GM23338 (cell line): Measurements from ENCODE around the gene ATG9A. TPM values are rescaled to one million over a fixed set of nuclear protein-coding genes. Genes with fewer than 3 reads are reported as not detected.
"Not testable (repeated sequence)": the region's sequence is repeated elsewhere in the genome, so short reads cannot be mapped to it uniquely, and the experiment has no call there.

Experiments used
- ATAC-seq: fragments of 200-7000 bp; cut with Tn5 transposase; 3 replicates; pipeline ENCODE4 v1.9.1; 2020
- DNase-seq: peaks from one replicate; pipeline ENCODE4 v3.0.0-alpha.2; 2015; ENCODE audit warnings: low spot score
- H2AFZ ChIP-seq: fragments of 200-600 bp; sonication (generic); 2 replicates; pipeline ENCODE4 v1.8.0; 2016; ENCODE audit warnings: antibody characterized with exemption, mild to moderate bottlenecking, moderate library complexity
- H3F3A ChIP-seq: fragments of 200-600 bp; sonication (generic); replicated peaks from 2 replicates; pipeline ENCODE4 v1.8.0; 2017; ENCODE audit warnings: antibody characterized with exemption, mixed run types, low read depth
- H3K27ac ChIP-seq: fragments of 200-600 bp; sonication (generic); 2 replicates; pipeline ENCODE4 v1.6.1; 2016; ENCODE audit warnings: low read depth
- H3K27me3 ChIP-seq: fragments of 200-600 bp; sonication (generic); 2 replicates; pipeline ENCODE4 v1.8.0; 2016; ENCODE audit warnings: mild to moderate bottlenecking, mixed run types, moderate library complexity; ENCODE audit not compliant: insufficient read depth
- H3K36me3 ChIP-seq: fragments of 200-600 bp; sonication (generic); 2 replicates; pipeline ENCODE4 v1.8.0; 2016; ENCODE audit warnings: mild to moderate bottlenecking; ENCODE audit not compliant: insufficient read depth
- H3K4me1 ChIP-seq: fragments of 200-600 bp; sonication (generic); 2 replicates; pipeline ENCODE4 v1.8.0; 2016; ENCODE audit warnings: mild to moderate bottlenecking, moderate library complexity; ENCODE audit not compliant: insufficient read depth
- H3K4me2 ChIP-seq: fragments of 200-600 bp; sonication (generic); 2 replicates; pipeline ENCODE4 v1.7.1; 2017; ENCODE audit warnings: mixed run types
- H3K4me3 ChIP-seq: fragments of 200-600 bp; sonication (generic); 2 replicates; pipeline ENCODE4 v1.6.1; 2016; ENCODE audit warnings: mixed run types
- H3K79me2 ChIP-seq: fragments of 200-600 bp; sonication (generic); replicated peaks from 2 replicates; pipeline ENCODE4 v1.8.0; 2017; ENCODE audit warnings: mild to moderate bottlenecking; ENCODE audit not compliant: insufficient read depth
- H3K9me2 ChIP-seq: fragments of 200-600 bp; sonication (generic); 2 replicates; pipeline ENCODE4 v1.8.0; 2017; ENCODE audit not compliant: insufficient read depth
- H4K20me1 ChIP-seq: fragments of 200-600 bp; sonication (generic); replicated peaks from 2 replicates; pipeline ENCODE4 v1.8.0; 2017; ENCODE audit warnings: mild to moderate bottlenecking; ENCODE audit not compliant: insufficient read depth
- H3K27ac Mint-ChIP-seq: 2 replicates; pipeline ENCODE4 v1.8.0; 2020; ENCODE audit warnings: inconsistent platforms, mild to moderate bottlenecking, moderate library complexity, mixed read lengths
- H3K27me3 Mint-ChIP-seq: 3 replicates; pipeline ENCODE4 v1.8.0; 2022; ENCODE audit warnings: low read depth, mild to moderate bottlenecking, moderate library complexity, mixed read lengths, inconsistent platforms; ENCODE audit not compliant: insufficient read depth, poor library complexity
- H3K36me3 Mint-ChIP-seq: 3 replicates; pipeline ENCODE4 v1.8.0; 2021; ENCODE audit warnings: low read depth, mild to moderate bottlenecking, inconsistent platforms, moderate library complexity, mixed read lengths
- H3K4me1 Mint-ChIP-seq: 3 replicates; pipeline ENCODE4 v1.8.0; 2020; ENCODE audit warnings: mild to moderate bottlenecking, inconsistent platforms, mixed read lengths
- H3K4me3 Mint-ChIP-seq: 3 replicates; pipeline ENCODE4 v1.8.0; 2021; ENCODE audit warnings: moderate library complexity, mild to moderate bottlenecking, inconsistent platforms, mixed read lengths
- H3K9me3 Mint-ChIP-seq: 3 replicates; pipeline ENCODE4 v1.8.0; 2020; ENCODE audit warnings: moderate library complexity, mild to moderate bottlenecking, inconsistent platforms, mixed read lengths
- EZH2 ChIP-seq: fragments of 200-600 bp; sonication (generic); IDR thresholded peaks from one replicate; pipeline ENCODE4 v1.8.0; 2017; ENCODE audit warnings: antibody characterized with exemption, mild to moderate bottlenecking, low read depth; ENCODE audit not compliant: unreplicated experiment
- POLR2AphosphoS5 ChIP-seq: IDR thresholded peaks from 2 replicates; pipeline ENCODE4 v1.6.1; 2016; ENCODE audit warnings: antibody characterized with exemption, low read depth
- polyA plus RNA-seq: library from polyadenylated mRNA; unstranded; fragments of >200 nt; fragmentation: Nextera tagmentation; extraction: Ambion mirVana; gene quantifications from 2 replicates; pipeline ENCODE4 v1.2.1, GENCODE V29; 2016
- total RNA-seq: library from RNA; depleted of rRNA; stranded (reverse); fragments of >200 nt; shearing (Covaris generic); gene quantifications from 2 replicates; pipeline ENCODE4 v1.2.3, GENCODE V29; 2014
- TF ChIP-seq, protein P1 (sequence below): fragments of 250-450 bp; sonication (Bioruptor Pico); IDR thresholded peaks from 2 replicates; pipeline ENCODE4 v1.5.0; 2020; ENCODE audit warnings: mild to moderate bottlenecking, moderate library complexity

The ATG9A gene
- total and polyA plus RNA-seq, 2 experiments from 2014 or later = 20.7 to 54.2 TPM

DNA sequence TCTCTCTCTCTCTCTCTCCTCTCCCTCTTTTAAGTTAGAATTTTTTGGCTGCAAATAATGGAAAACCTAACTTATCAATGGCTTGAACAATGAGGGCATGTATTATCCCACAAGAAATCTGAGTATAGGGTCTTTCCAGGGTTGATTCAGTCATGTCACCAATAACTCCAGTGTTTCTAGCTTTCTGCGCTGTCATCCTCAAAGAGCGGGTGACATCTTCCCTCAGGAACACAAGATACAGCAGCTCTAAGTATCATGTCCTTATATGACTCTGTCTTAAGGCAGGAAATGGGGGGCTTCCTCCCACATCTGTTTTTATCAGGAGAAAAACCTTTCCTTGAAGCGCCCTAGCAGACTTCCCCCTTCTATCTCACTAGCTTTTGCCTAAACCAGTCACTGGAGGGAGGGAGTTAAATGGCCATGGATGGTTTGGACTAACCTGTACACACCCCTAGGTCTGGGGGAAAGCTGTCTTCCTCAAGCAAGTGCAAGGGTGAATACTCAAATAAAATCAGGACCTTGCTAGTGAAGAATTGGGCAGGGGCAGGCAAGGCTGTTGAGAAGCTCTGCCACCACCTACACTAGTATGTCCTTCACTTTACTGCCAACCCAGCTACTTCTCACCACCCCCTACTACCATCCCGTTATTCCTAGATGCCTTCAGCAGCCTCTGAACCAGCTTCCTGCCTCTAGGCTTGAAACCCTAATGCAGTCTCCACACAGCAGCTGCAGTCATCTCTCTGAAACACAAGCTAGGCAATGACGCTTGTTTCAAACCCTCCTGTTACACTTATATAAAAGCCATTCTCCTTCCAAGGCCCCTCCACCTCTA is 31.8 kb upstream of the ATG9A start (continued):
- TF ChIP-seq, protein P1, sequence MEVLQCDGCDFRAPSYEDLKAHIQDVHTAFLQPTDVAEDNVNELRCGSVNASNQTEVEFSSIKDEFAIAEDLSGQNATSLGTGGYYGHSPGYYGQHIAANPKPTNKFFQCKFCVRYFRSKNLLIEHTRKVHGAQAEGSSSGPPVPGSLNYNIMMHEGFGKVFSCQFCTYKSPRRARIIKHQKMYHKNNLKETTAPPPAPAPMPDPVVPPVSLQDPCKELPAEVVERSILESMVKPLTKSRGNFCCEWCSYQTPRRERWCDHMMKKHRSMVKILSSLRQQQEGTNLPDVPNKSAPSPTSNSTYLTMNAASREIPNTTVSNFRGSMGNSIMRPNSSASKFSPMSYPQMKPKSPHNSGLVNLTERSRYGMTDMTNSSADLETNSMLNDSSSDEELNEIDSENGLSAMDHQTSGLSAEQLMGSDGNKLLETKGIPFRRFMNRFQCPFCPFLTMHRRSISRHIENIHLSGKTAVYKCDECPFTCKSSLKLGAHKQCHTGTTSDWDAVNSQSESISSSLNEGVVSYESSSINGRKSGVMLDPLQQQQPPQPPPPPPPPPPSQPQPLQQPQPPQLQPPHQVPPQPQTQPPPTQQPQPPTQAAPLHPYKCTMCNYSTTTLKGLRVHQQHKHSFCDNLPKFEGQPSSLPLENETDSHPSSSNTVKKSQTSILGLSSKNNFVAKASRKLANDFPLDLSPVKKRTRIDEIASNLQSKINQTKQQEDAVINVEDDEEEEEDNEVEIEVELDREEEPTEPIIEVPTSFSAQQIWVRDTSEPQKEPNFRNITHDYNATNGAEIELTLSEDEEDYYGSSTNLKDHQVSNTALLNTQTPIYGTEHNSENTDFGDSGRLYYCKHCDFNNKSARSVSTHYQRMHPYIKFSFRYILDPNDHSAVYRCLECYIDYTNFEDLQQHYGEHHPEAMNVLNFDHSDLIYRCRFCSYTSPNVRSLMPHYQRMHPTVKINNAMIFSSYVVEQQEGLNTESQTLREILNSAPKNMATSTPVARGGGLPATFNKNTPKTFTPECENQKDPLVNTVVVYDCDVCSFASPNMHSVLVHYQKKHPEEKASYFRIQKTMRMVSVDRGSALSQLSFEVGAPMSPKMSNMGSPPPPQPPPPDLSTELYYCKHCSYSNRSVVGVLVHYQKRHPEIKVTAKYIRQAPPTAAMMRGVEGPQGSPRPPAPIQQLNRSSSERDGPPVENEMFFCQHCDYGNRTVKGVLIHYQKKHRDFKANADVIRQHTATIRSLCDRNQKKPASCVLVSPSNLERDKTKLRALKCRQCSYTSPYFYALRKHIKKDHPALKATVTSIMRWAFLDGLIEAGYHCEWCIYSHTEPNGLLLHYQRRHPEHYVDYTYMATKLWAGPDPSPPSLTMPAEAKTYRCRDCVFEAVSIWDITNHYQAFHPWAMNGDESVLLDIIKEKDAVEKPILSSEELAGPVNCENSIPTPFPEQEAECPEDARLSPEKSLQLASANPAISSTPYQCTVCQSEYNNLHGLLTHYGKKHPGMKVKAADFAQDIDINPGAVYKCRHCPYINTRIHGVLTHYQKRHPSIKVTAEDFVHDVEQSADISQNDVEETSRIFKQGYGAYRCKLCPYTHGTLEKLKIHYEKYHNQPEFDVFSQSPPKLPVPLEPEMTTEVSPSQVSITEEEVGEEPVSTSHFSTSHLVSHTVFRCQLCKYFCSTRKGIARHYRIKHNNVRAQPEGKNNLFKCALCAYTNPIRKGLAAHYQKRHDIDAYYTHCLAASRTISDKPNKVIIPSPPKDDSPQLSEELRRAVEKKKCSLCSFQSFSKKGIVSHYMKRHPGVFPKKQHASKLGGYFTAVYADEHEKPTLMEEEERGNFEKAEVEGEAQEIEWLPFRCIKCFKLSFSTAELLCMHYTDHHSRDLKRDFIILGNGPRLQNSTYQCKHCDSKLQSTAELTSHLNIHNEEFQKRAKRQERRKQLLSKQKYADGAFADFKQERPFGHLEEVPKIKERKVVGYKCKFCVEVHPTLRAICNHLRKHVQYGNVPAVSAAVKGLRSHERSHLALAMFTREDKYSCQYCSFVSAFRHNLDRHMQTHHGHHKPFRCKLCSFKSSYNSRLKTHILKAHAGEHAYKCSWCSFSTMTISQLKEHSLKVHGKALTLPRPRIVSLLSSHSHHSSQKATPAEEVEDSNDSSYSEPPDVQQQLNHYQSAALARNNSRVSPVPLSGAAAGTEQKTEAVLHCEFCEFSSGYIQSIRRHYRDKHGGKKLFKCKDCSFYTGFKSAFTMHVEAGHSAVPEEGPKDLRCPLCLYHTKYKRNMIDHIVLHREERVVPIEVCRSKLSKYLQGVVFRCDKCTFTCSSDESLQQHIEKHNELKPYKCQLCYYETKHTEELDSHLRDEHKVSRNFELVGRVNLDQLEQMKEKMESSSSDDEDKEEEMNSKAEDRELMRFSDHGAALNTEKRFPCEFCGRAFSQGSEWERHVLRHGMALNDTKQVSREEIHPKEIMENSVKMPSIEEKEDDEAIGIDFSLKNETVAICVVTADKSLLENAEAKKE (CRISPR knock-in tag) = no peak

DNA sequence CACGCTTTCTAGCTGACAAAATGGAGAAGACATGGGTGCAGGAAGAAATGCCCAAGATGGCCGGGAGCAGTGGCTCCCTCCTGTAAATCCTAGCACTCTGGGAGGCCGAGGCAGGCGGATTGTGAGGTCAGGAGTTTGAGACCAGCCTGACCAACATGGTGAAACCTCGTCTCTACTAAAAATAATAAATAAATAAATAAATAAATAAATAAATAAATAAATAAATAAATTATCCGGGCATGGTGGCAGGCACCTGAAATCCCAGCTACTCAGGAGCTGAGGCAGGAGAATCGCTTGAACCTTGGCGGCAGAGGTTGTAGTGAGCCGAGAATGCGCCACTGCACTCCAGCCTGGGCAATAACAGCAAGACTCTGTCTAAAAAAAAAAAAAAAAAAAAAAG is 29.5 kb upstream of the ATG9A start:
- not testable (repeated sequence) for H3K4me1 ChIP-seq, H3K4me1 Mint-ChIP-seq, H3K36me3 ChIP-seq, H3K9me2 ChIP-seq, H3K9me3 Mint-ChIP-seq, H3K79me2 ChIP-seq, H3K4me2 ChIP-seq, H2AFZ ChIP-seq, H3K36me3 Mint-ChIP-seq, H3F3A ChIP-seq, DNase-seq, H4K20me1 ChIP-seq, H3K27ac ChIP-seq, H3K4me3 ChIP-seq, ATAC-seq, H3K27ac Mint-ChIP-seq, H3K4me3 Mint-ChIP-seq
- H3K27me3 ChIP-seq = peaks cover 39% of the 10 kb centered on the region
- H3K27me3 Mint-ChIP-seq = peaks cover 28% of the 10 kb centered on the region

DNA sequence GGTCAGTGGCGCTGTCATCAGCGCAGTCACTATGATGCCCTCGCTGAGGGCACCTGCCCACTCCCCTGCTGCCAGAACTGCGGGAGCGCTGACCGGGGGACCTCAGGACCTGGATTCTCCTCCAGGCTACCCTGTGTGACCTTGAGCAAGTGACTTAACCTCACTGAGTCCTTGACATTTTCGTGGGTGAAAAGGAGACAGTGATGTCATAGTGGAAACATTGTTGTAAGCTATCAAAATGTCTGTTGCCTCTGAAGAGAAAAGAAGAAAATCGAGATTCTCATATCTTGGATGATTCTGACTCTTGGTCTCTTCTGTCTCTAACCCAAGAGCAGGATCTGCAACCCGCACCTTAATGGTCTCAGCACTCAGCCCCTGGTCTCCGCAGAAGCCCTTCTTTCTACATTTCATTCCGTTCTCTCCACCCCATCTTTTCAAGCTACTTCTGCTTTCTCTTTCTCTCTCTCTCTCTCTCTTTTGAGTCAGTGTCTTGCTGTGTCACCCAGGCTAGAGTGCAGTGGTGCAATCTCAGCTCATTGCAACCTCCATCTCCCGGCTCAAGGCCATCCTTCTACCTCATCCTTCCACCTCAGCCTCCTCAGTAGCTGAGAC is 25.3 kb upstream of the ATG9A start:
- H3K27me3 Mint-ChIP-seq = peaks cover 39% of the 10 kb centered on the region
- DNase-seq = no peak
- no peak overlapping the region for H3K27ac Mint-ChIP-seq
- peak overlapping the region; percentile 53 for H3K4me3 Mint-ChIP-seq
- Histone ChIP-seq H3K9me2 (no peaks in the 10 kb centered on the region), H3K36me3 (peaks cover 3% of the 10 kb centered on the region; the same call in 1 of the 2 replicates), H3K27me3 (peaks cover 48% of the 10 kb centered on the region), H3F3A (no peaks in the 10 kb centered on the region; the same call in 1 of the 2 replicates), H3K4me1 (peaks cover 7% of the 10 kb centered on the region; the same call in 1 of the 2 replicates), H3K4me2 (peak overlapping the region; percentile 96), H3K27ac (no peak overlapping the region), H2AFZ (peak overlapping the region; percentile 84; the same call in 1 of the 2 replicates), H4K20me1 (no peaks in the 10 kb centered on the region), H3K79me2 (no peaks in the 10 kb centered on the region), H3K4me3 (peak overlapping the region; percentile 74)
- no peak for ATAC-seq
- H3K9me3 Mint-ChIP-seq = no peaks in the 10 kb centered on the region
- peak; percentile 32 for TF ChIP-seq EZH2
- TF ChIP-seq POLR2AphosphoS5 = no peak
- H3K4me1 Mint-ChIP-seq = peaks cover 29% of the 10 kb centered on the region
- H3K36me3 Mint-ChIP-seq = peaks cover 23% of the 10 kb centered on the region
